Endothelial cell of hepatic sinusoid (primary cell): ENCODE measurements around the gene LYRM2.

Experiments used
- in situ Hi-C: cut with HindIII; loops from 2 replicates; pipeline ENCODE4 v1.10.0; 2017; ENCODE audit warnings: low sequenced_read_pairs

LYRM2 gene

DNA sequence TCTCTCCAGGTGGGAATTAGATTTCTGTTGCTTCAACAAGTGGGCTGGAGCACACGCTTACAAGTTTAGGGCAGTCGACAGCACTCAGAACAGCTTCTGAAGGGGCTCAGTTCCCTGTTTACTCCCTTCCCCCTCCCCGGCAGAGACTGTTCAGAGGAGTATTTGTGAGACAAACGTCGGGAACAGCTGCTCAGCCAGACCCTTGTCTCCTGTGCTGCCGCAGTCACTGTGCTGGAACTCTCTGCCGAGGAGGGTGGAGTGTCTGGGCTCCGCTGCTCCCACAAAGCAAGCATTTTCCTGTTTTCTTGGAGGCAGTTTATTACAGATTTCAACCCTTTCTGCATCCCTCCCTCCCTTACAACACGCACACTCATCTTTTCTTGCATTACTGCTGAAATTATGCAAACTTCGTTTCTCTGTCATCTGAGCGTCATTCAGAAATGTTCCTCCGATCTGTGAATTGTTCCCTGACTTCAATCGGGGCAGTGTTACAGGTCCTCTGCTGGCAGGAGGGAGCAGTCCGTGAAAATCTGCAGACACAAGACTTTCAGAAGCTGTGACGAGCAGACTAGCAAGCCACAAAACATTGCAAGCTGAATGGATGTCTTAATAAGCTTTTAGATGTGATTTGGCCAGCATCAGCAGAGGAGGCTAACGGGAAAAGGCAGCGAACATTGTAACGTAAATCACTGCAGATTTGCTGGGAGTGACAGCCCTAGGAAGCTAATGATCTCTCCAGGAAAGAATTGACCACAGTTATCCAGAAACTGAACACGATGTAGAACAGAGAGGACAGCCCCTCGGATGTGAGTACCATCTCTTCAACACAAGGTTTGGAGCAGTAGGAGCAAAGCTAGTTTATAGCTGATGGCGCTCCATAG is 76.2 kb downstream of the LYRM2 start:
- in situ Hi-C loops, result no loop called here

- in situ Hi-C loops, result no loop called here
Measured at GRCh38 chr6:89559487-89559886, 79.1 kb downstream of the LYRM2 start.

GRCh38 chr6:89555806-89556205 is 82.7 kb downstream of the LYRM2 start:
- in situ Hi-C loops, result no loop called here

DNA sequence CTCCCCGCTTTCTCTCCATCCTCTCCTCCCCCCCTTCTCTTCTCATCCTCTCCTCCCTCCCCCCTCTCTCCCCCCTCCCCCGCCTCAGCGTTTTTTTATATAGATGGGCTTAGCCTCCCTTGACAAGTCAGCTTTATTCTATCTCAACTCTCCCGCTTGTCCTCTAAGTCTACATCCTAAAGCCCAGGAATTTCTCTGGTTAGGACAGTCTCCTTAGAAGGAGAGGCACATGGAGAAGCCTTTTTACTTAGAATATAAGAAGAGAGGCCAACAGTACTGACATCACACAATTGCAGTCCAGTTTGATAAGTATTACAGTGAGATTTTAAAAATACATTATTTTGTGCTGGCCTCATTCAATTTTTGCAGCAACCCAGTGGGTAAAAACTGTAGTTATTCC is 83.5 kb downstream of the LYRM2 start:
- in situ Hi-C loops, result no loop called here

GRCh38 chr6:89554106-89554505 is 84.4 kb downstream of the LYRM2 start:
- in situ Hi-C loops, result no loop called here

DNA sequence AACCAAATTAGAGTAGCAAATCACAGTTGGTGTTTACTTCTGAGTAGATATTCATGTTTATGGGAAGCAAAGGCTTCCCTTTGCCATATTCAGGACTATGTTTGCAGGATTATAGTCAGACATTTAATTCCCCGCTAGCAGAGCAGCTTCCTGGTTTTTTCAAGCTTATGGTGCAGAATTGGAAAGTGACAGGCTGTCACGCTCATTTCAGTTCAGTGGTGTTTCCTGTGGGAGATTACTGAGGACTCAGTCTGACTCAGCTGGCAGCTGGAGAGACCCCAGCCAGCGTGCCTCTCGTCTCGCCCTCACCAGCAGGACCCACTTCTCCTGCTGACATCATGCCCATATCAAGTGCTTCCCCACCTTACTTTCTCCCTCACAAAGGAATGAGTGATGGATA is 85.1 kb downstream of the LYRM2 start:
- in situ Hi-C loops, result no loop called here

DNA sequence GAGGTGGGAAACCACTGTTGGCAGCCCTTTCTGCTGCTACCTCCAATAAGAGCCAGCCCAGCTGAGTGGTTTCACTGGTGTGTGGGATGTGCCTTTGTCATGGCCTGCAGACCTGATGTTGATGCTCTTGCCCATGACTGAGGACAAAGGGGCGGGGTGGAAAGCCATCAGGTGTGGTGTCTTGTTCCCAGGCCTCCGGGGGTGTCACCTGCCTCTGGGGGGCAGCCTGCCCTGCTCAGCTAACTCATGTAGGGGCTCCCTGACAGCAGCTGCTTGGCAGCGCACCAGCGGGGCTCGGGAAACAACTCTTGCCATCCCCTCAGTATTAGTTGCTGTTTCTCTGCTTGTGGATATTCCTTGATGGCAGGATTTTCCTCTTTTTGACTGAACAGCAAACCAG is 91.3 kb downstream of the LYRM2 start:
- in situ Hi-C loops, result no loop called here

DNA sequence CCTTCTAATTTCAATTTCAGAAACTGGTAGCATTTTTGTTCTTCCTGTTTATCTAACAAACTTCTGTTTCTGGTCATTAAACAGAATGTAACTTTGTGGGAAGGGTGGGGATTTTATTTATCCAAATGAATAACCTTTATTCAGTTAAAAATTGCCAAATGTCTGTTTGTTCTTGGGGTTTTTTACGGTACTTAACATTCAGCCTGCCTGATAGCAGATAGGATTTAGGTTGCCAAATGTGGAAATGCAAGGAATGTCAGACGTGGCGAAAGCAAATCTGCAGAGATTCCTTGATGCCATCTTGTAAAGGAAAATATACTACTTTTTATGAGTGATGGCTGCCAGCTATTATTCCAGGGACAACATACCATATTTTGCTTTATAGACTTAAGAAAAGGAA is 95.7 kb downstream of the LYRM2 start:
- in situ Hi-C loops, result no loop called here

GRCh38 chr6:89542081-89542857 is 96.3 kb downstream of the LYRM2 start:
- in situ Hi-C loops, result no loop called here

DNA sequence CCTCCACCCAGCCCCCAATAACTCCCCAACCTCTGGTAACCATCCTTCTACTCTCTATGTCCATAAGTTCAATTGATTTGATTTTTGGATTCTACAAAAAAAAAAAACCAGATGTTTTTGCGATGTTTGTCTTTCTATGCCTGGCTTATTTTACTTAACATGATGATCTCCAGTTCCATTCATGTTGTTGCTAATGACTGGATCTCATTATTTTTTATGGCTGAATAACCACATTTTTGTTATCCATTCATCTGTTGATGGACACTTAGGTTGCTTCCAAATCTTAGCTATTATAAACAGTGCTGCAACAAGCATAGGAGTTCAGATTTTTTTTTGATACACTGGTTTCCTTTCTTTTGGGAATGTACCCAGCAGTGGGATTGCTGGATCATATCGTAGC is 98.8 kb downstream of the LYRM2 start:
- in situ Hi-C loops, result no loop called here

DNA sequence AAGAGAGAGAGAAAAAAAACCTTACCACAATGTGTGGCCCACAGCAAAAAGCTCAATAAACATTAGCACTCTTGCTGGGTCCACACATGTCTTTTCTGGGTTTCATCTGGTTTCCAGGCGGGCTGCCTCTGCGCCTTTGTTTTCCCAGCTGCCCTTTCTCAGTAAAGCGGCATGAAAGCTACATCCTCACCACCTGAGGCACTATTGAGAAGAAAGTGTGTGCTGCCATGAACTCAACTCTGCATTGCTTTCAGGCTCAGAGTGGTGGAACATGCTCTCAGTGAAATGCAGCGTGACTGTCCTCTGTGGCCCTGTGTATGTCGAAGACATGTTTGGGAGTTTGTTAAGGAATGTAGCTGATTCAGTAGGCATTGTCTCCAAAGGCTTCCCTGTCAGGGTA is 102.3 kb downstream of the LYRM2 start:
- in situ Hi-C loops, result no loop called here

DNA sequence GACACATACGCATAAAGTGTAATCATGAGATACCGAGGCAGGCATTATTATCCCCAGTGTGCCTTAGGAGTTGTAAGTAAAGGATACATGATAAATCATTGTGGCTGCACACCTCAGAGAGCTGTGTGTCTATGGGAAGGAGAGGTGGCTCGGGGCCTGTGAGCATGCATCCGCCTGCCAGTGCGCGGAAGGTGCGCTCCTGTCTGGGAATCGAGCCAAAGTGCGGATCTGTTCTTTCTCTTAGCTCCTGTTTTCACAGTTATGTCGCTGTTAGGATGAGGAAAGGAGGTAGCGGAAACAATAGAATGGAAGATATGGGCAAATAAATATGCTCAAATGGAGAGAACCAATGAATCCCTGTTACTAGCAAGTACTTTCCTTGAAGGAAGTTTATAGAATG is 107.6 kb downstream of the LYRM2 start:
- in situ Hi-C loops, result no loop called here

DNA sequence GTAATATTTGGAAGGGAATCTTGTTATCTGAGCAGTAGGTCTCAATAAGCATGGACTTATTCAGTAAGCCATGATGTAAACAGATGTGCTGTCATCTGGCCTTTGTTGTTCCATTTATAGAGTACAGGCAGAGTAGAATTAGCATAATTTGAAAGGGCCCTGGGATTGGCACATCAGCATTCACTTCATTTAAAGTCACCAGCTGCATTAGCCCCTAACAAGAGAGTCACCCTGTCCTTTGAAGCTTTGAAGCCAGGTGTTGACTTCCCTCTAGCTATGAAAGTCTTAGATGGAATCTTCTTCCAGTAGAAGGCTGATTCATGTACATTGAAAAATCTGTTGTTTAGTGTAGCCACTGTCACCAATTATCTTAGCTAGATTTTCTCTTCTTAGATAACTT is 109.7 kb downstream of the LYRM2 start:
- in situ Hi-C loops, result no loop called here

DNA sequence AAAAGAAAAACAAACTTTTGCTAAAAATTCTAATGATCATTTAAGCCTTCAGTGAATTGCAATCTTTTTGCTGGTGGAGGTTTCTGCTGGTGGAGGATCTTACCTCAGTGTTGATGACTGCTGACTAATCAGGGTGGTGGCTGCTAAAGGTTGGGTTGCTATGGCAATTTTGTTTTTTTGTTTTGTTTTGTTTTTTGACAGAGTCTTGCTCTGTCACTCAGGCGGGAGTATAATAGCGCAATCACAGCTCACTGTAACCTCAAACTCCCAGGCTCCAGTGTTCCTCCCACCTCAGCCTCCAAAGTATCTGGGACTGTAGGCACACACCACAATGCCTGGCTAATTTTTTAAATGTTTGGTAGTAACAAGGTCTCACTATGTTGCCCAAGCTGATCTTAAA is 110.9 kb downstream of the LYRM2 start:
- in situ Hi-C loops, result no loop called here

DNA sequence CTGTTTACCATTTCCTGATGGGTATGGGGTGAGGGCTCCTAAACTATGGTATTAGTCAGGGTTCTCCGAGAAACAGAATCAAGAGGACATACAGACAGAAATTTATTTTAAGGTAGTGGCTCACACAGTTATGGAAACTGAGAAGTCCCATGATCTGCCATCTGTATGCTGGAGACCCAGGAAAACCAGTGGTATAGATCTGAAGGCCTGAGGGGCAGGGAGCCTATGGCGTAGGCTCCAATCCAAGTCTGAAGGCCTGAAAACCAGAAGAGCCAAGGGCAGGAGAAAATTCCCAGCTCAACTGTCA is 112.0 kb downstream of the LYRM2 start:
- in situ Hi-C loops, result no loop called here

DNA sequence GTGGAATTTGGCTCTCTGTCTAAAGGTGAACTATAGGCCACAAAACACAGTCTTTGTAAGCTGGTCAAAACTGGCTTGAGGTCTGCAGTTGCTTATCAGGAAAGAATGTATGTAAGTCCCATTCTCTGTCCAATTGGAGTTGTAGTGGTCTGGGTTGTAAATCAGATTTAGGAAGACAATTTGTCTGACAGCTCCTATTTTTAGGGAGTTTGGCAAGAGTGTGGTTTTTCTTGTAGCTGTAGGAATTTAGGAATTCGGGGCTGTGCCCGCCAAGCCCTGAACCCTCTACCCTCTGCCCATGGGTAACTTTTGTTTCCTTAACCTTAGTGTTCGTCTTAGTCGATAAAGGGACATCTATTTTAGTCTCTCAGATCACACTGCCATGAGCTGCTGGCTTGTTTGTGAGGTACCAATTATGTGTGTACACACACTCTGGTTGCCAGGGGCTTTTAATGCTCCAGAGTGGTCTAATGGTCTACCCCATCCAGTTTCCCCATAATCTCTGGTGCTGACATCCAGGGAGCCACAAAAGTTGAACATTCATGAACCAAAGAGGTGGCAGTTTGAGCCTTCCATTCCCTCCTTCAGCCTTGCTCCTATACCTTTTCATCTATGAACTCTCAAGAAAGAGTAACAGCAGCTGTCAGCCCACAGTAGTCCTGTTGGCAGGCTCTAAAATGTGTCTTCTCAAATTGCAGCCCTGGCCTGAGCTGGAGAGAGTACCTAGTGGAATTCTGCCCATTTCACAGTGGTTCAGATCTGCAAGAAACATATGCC is 112.6 kb downstream of the LYRM2 start:
- in situ Hi-C loops, result no loop called here

DNA sequence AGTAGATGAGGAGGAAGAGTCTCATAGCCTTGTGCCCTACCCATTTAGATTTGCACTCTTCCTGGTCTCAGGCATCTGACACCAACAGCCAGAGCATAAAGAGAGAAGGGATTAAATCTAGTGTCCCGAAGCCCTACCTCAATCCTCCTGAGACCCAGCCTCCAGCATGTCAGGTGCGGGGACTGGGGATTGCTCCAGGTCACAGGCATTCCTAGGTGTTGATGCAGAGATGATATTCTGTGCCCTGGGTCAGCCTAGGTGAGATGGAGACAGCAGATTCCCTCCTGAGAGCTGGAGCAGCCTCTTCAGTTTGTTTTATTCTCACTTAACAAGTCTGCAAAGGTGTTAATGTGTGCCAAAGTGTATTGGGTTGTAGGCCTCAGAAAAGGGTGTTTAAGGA is 115.8 kb downstream of the LYRM2 start:
- in situ Hi-C loops, result no loop called here

DNA sequence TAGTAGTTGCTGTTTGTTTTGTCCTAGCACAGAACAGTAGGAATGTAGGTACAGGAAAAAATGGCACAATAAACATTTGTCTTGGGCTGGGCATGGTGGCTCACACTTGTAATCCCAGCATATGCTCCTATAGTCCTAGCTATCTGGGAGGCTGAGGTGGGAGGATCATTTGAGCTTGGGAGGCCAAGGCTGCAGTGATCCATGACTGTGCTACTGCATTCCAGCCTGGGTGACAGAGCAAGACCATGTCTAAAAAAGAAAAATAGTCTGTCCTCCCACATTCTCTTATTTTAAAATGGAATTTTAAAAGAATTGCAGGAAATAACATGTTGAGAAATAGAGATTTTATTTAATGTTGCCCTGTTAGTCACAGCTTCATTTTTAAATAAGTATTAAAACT is 117.8 kb downstream of the LYRM2 start:
- in situ Hi-C loops, result no loop called here

GRCh38 chr6:89518352-89519055 is 120.0 kb downstream of the LYRM2 start:
- in situ Hi-C loops, result no loop called here
